Measurements from ENCODE around the gene RXRG. TPM values are rescaled to one million over a fixed set of nuclear protein-coding genes. Genes with fewer than 3 reads are reported as not detected.

RXRG gene
- polyA plus RNA-seq, 3 donors: 1.4 to 3.2 (median 2.0) TPM

DNA sequence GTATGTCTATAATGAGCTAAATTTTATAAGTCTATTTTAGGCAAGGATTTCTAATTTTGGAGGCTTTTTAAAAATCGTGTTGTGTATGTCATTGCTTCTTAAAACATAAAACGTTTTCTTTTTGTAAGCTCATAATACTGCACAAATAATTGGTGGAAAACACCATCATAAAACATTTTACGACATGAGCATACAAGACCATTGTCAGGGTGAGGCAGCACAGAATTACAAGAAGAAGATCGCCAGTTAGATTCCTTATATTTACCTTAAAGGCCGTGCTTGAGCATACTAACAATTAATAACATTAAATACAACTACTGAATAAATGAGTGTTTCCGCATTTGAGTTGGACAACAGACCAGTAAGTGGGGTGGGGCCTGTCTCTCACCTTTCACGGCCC is 69.3 kb downstream of the RXRG start:
- DNase-seq: no peak

DNA sequence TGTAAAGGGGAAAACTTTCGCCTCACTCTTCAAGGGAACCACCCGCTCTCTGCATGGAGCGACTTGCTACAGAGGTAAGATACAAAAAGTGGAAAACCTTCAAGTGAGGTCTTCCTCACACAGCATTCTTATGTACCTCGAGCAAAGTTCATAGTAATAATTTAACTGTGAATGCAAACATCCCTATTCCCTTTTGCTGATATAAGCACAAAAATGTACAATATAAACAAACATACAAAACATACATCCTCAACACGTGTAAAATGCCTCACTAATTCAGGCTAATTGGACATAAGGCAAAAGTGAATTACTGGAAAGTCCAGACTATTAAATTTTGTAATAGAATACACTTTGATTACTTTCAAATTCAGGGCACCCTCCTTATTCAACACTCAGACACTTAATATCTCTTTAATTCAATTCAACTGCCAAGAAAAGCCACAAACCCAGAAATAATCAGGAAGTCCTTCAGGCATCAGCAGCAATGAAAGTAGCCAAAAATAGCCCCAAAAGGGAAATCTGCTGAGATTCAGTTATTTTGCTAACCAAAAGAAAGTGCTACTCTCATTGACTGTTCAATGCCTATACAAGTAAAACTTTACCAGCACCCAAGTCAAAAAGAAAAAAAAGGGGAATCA is 73.2 kb downstream of the RXRG start:
- no peak for DNase-seq

DNA sequence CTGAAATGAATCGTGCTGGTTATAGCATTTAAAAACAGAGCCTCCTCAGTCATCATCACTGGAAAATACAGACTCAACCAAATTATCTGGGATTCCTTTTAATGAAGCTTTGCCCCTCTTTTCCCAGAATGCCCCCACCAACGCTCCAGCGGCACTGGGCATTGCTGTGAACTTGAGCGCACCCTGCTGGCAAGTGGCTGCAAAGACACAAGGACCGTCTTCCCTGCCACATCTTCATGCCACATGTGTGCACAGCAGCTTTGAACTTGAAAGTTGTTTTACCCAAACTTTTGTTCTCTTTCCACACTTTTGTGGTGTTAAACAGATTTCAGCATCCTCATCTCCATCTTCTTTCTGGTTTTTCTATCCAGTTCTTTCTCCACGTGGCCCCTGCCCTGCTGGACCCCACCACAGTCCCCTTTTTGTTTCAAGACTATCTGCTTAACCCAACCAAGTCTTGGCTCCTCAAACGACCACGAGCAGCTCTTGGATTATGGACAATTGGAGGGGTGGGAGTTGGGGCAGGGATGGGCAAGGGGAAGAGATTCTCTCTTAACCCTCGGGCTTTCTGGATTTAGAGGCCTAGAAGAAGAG is 75.6 kb downstream of the RXRG start:
- no peak for DNase-seq

DNA sequence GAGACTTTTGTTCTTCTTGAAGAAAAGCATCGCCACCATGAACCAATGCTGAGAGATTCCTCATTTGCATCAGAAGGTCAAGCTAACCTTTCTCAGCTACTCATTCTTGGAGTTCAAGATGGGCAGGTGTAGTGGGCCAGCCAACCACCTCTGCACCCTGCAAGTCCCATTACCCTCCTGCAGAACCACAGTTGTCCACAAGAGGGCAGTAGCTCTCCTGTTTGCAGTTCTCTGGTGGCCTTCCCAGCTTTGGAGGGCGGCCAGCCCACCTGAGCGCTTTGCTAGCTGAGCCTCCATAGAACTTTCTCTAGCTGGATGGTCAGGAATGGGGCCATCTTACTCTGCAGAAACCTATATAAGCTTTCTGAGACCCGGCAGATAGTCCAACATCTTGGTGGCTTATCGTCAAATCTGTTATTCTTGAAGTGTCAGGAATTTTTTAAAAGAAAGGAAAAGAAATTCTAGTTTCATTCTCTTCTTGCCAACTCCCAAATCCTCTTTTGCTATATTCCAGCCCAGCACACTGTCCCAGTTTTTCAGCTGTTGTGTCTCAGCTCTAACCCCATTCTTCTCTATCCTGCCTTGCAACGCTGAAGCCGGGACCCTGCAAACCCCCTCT is 77.4 kb downstream of the RXRG start:
- DNase-seq: peak; percentile 76

DNA sequence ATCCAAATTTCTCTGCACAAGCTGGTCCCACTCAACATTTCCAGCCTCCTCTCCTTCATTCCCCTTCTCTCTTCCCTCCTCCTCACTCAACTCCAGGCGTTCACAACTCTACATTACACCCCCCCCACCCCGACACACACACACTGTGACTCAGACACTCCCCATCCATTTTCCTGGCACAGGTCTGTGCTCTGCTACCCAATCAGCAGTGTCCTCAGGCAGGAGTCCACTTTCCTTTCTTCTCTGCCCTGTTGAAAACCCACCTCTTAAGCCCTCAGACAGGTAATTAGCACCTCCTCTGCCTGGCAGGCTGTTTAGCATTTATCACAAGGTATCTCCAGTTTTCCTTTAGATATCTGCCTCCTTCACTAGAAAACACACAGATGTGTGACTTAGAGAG is 79.6 kb downstream of the RXRG start:
- DNase-seq: no peak

DNA sequence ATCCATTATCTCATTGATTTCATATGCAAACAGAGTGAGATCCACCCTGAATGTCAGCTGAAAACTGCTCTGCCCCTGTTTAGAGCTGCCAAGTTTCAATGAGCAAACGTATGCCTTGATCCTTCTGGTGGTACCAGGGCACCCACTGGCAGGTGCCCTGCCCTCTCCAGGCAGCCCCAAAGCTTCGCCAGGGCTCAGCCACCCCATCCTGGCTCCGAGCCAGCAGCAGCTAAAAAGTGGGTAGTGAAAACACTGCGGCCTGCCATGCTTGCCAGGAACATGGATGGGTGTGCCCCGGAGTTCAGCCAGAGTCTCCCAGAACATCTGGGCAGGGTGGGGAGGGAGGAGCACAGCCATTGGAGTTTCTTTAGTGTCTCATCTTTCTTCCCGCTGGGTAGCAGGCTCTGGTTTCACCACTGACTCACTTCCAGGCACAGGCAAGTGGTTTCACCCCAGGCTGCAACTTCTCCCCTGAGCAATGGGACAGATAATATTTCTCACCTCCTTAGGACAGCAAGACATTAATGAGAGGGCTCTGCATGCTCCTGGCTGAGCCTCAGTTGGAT is 80.3 kb downstream of the RXRG start:
- DNase-seq: no peak

DNA sequence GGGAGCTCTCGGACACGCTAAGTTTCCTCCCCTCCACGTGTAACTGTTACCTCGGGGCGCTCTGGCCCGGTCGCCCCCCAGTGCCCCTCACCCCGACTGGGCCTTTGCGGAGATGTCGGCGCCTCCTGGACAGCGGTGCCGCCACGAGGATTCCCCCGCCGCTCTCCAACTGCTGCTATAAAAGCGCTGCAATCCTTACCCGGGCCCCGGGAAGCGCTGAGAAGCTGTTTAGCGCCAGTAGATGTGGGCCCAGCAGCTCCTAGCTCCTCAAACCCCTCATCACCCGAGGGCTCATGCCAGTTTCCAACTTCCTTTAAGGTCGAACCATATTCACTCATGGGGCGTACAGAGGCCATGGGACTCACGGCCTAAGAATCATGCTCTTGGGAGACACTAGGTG is 88.0 kb downstream of the RXRG start:
- no peak for DNase-seq

DNA sequence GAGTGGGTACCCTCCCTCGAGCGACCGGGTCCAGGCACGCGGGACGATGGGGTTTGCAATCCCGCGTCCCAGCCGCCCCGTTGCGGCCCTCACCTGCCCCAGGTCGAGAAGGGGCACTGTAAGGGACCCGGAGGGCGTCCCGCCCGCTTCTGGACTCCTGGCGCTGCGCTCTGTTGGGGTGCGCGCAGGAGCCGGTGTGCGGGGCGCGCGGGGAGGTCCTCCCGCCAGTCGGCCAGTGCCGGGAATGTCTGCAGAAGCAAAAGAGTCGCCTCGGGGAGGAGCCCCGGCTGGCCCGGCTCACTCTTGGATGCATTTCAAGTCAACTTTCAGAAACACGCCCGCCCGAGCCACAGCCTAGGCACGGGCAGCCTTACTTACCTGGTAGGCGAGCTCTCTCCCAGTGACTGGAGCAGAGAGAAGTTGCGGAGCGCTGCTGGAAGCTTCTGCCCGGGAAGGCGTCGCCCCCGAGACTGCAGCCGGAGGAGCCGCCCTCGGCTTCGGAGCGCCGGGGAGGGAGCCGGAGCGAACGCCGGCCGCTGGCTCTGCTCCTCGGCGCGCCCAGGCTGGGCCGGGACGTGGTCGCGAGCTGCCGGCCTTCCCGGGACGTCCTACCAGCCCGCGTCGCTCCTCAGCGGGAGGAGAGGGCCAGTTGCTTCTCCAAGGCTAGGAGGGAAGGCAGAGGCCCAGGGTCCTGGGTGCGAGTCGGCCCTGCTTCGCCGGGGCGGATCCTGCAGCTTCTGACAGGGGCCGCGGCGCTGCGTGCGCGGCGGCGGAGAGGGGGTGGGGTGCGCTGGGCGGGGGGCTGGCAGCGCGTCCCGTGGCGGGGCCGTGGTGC is 88.7 kb downstream of the RXRG start, which contains the start of gene LMX1A:
Gene LMX1A (minus strand): TSS at position 739 of the 835 bp plus-strand sequence. CDS start 1,156 bp downstream, outside the sequence.
- DNase-seq: no peak

DNA sequence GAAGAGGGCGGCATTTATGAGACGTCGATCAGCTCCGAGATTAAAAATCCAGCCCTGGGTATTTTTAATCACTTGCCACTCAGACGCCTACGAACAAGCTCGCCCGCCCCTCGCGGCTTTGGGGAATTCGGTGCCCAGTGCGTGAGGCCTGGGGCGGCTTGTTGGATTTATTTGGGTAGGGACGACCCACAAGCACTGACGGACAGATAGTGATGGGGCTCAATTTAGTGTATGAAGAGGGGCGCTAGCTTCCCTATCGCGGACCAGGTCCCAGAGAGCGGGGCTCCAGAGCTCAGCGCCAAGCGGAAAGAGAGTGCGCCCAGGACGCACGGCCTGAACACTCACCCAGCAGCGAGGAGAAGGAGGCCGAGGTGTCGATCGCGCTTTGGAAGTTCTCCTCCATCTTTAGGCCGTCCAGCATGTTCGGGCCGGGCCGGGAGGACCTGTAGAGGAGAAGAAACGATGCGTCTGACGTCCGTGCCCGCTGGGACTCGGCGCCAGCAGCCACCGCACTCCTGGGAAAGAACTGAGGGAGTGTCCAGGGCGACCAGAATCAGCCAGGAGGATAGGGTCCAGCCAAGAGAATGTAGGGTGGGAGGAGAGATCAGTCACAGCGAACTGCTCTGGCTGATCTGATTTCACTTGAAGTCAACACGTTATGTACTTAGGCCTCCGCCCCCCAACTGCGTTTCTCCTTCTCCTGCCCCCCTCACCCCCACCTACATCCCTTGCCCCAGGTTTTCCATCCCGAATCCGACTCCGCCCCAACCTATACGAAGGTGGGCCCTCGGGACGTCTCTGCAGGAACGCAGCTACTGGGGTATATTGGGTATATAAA is 89.6 kb downstream of the RXRG start:
- DNase-seq: no peak

DNA sequence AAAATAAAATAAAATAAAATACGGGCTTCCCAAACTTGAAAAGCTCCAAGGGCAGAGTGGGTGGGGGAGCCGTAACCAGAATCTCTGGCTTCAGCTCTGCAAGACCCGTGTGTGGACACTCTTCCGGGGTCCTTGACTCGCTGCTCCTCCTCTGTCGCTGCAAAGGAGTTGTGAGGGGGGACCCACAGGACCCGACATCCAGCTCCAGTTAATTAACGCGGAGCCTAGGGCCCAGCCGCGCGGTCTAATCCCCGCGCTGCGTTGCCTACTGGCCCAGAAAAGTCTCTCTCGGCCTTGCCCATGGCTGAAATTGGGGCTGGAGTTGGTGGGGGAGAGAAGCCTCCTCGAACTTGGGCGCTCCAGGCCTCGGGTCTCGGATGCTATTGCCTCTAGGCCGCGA is 90.2 kb downstream of the RXRG start:
- DNase-seq: no peak

DNA sequence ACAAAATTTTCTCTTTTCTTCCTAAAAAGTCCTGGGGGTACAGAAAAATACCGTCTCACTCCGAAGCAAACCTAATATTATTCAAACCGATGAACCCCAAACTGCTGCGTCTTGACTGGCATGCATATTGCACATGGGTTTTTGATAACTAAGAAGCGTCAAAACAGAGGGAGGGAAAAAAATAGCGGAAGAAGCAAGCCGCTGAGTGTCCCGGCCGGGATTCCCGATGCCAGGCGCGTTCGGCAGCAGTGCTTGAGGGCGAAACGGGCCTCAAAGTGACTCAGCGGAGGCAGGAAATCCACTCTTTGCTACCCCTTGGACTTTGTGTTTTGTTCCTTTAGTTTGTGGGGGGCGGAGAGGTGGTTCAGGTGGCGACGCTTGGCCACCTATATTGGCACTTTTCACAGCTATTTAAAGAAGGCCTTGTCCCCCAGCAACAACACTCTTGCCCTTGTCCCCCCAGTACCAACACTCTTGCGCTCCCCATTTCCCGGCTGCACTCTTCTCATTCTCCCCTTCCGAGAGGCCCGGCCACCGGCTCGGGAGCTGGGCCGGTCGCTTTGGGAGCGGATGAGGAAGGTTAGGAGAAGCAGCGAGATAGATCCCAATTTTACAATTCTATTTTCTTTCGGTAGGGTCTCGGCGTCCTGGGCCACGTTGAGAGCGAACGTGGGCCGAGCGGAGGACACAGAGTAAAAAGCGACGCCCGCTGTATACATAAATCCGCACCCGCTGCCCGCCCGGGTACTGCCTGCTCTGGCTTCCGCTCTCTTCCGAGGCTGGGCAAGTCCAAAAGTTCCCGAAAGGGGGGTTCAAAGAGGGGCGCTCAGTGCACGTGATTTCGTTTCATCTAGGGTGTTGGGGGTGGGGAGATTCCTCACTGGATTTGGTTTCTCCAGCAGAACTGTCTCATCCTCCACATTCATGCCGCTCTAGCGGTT is 90.9 kb downstream of the RXRG start:
- no peak for DNase-seq

DNA sequence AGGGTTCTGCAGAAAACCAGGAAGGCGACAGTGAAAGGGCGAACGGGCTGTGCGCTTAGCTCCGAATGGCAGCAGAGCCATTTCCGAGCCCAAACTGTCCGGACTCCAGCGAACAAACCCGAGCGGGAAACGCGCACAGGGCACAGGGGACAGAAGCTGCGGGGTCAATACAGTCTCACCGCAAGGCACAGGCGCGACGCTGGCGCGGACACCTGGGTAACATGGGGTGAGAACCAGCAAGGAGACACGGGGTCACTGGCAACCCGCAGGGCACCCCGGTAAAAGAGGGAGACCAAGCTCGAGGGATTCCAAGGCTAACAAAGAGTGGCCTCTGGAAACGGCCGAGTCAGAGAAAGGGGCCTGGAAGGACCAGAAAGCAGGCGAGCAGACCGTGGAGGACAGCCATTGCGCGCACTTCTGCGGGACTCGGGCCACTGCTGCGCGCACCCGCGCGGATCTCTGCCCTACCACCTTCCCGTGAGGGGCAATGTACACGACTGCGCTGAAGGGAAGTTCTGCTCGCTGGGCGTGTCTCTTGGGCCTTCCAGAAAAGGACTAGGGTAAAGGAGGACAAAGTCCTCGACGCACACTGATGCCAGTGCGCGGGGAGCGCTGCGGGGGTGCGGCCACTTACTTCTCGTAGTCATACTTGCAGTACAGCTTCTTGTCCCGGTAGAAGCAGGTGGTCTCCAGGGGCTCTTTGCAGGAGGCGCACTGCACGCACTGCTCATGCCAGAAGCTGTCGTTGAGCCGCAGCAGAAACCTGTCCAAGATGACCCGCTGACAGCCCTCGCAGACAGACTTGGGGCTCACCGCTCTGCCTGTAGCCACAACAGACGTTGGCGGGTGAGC is 92.3 kb downstream of the RXRG start:
- DNase-seq: no peak

DNA sequence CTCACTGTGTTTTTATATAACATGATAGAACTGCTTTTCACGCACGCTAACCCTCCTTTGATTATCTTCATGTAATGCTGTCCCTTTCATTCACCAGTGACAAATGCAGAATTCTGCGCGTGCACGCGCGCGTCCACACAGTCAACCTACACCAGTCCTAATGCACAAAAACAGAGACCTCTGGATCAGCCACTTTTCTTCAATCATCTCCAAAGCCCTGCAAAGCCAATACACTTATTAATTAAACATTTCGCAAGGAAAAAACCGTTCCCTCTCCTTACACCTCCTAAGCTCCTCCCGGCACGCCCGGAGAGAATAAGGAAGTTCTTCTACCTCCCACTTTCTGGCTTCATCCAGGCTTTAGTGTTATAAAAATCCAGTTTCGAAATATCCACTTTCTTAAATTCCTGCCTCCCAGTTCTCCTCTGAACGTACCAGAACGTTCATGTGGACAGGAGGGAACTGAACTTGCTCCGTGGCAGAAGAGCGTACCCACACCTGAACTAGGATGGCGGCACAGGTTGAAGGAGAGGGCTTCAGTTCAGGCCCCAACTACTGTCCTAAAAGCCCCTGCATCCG is 93.0 kb downstream of the RXRG start:
- DNase-seq: no peak

Other genes with a start within 250 kb of the RXRG start
- under 1 TPM in 1 of 3 donors, not detected in 2; 0.07 TPM for gene LMX1A, start 88.4 kb downstream of the RXRG start, polyA plus RNA-seq (ENCODE audit: insufficient read length in 3 of 3)
- not detected for gene LRRC52, start 98.9 kb upstream of the RXRG start, polyA plus RNA-seq (ENCODE audit: insufficient read length in 3 of 3)
- gene MGST3, start 186.1 kb upstream of the RXRG start, polyA plus RNA-seq (ENCODE audit: insufficient read length in 3 of 3): 100 to 1,000 TPM; 220 to 232 (median 224) TPM

Measured in renal pelvis (tissue), 4 donors.